Measurements from ENCODE around the gene MRPL58. TPM values are rescaled to one million over a fixed set of nuclear protein-coding genes. Genes with fewer than 3 reads are reported as not detected.

The MRPL58 gene
- total RNA-seq, 1 experiment from 2014 or later = 41.0 TPM

DNA sequence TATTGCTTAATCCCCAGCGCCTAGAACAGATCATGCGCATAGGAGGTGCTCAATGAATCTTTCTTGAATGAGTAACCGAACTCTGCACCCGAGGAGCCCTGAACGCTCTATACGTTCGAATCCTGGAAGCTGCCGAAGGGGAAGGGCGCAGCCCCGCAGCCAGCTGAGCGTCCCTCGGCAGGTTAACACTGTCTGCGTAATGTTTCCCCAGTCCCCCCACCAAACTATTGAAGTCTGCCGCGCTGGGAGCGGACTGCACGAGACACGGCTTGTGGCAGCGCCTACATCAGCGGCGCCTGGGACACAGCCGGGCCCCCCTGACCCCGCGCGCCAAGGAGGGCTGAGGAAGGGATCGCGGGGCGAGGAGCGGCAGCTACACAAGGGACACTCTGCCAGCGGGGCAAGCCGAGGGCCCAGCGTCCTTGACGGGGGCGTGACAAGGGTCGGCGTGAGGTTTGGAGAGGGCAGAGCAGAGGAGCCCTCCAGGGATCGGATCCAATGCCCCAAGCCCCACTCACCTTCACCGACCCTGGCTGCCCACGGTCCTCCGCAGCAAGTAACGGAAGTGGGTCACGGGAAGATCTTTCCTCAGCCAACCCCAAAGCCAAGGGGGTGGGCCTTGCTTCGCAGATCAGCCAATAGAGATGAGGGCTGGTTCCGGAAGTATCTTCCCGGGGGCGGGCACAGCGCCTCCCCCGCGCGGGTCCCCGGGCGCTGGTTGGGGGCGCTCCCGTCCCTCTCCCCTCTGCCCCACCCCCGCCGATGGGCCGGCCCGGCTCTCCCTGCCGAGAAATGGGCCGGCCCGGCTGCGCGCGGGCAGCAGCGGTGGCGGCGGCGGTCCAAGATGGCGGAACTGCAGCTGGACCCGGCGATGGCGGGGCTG lies 34.2 kb downstream of the MRPL58 start, which contains the start of the genes ATP5PD and KCTD2:
TSS of gene ATP5PD (minus strand) at position 563 of the 883 bp plus-strand sequence. CDS start 4,319 bp downstream, outside the sequence.
TSS of gene KCTD2 (plus strand) at position 819 of the 883 bp plus-strand sequence. CDS start at position 845, 26 bp downstream.
- Histone ChIP-seq H3K9ac (ENCODE audit: extremely low read depth, insufficient read length, low read length) (peak within 1 kb of the TSS; percentile 76), H3K4me2 (ENCODE audit: insufficient read depth, insufficient read length, low read length) (peak within 1 kb of the TSS; percentile 96), H2BK20ac (ENCODE audit: low read depth, low read length, poor library complexity, severe bottlenecking) (no peak within 1 kb of the TSS), H3K4ac (ENCODE audit: low read depth, low read length) (no peak within 1 kb of the TSS), H2BK12ac (ENCODE audit: insufficient read length, low read depth, low read length) (no peak within 1 kb of the TSS), H3K18ac (ENCODE audit: insufficient read length, low read depth, low read length) (peak within 1 kb of the TSS; percentile 59), H3K23me2 (ENCODE audit: insufficient read length, low read depth, low read length, poor library complexity, severe bottlenecking) (peaks cover 6% of the 10 kb centered on the region), H3K79me1 (ENCODE audit: insufficient read depth, low read depth, low read length, poor library complexity, severe bottlenecking) (peaks cover 5% of the 10 kb centered on the region), H2AK5ac (ENCODE audit: insufficient read length, low read length) (no peak within 1 kb of the TSS), H4K8ac (replicated peaks; ENCODE audit: insufficient read length, low read depth, low read length) (no peak within 1 kb of the TSS), H3K27ac (ENCODE audit: insufficient read length, low read depth, low read length) (no peak within 1 kb of the TSS), H3K14ac (ENCODE audit: insufficient read depth, low read length) (peak within 1 kb of the TSS; percentile 72), H2AFZ (ENCODE audit: low read length) (no peak within 1 kb of the TSS), H2BK5ac (ENCODE audit: insufficient read length, low read length) (peak within 1 kb of the TSS; percentile 3), H2BK120ac (ENCODE audit: low read depth, low read length, poor library complexity, severe bottlenecking) (no peak within 1 kb of the TSS), H3K27me3 (ENCODE audit: insufficient read depth, low read length) (no peaks in the 10 kb centered on the region), H3K56ac (ENCODE audit: insufficient read length, low read depth, low read length) (no peak within 1 kb of the TSS), H4K5ac (ENCODE audit: insufficient read length, low read depth, low read length) (no peak within 1 kb of the TSS), H3K23ac (ENCODE audit: insufficient read length, low read depth, low read length) (no peak within 1 kb of the TSS), H3K79me2 (ENCODE audit: insufficient read depth, low read length) (peaks cover 13% of the 10 kb centered on the region; the same call in 1 of the 2 replicates), H3K9me3 (ENCODE audit: control insufficient read depth, low read depth, low read length) (no peaks in the 10 kb centered on the region), H4K91ac (ENCODE audit: insufficient read length, low read depth, low read length) (no peak within 1 kb of the TSS), H4K20me1 (ENCODE audit: control insufficient read depth, insufficient read depth, insufficient read length) (no peaks in the 10 kb centered on the region), H2BK15ac (ENCODE audit: low read depth, low read length) (no peak within 1 kb of the TSS), H3T11ph (ENCODE audit: low read length) (no peak within 1 kb of the TSS), H3K4me1 (ENCODE audit: insufficient read depth, low read length) (peaks cover 7% of the 10 kb centered on the region; the same call in 1 of the 2 replicates)
- H3K27me3 Mint-ChIP-seq (ENCODE audit: low read depth) = no peaks in the 10 kb centered on the region
- peaks cover 45 to 51% of the 10 kb centered on the region in 2 experiments for H3K4me1 Mint-ChIP-seq
- no CpG with 5 or more reads among the region's 72 CpGs for WGBS (ENCODE audit: extremely low coverage, insufficient read length, low lambda C conversion rate)
- peak within 1 kb of the TSS; percentile 85 to 96 (median 95) for H3K27ac Mint-ChIP-seq
- peak; percentile 99 for DNase-seq
- H3K4me3 Mint-ChIP-seq = peak within 1 kb of the TSS; percentile 98 to 100
- peaks cover 0 to 2% of the 10 kb centered on the region in 2 experiments; a peak in 1 of 5 replicates for H3K9me3 Mint-ChIP-seq
- TF ChIP-seq CTCF (conservative IDR thresholded peaks at IDR 0.05) = no peak
- peaks cover 16 to 42% (median 27%) of the 10 kb centered on the region in 3 experiments; a peak in 6 of 7 replicates for H3K36me3 Mint-ChIP-seq (ENCODE audit: insufficient read depth in 1 of 3, low read depth in 3 of 3)
